AG20443 (cell line): Measurements from ENCODE around the gene DAPK1.
A peak's percentile ranks its signal among the peaks of the same experiment; 100 is the strongest.

Experiments
- DNase-seq: peaks from one replicate; pipeline ENCODE4 v3.0.0; 2012; ENCODE audit warnings: low spot score, mixed read lengths

DAPK1 gene

DNA sequence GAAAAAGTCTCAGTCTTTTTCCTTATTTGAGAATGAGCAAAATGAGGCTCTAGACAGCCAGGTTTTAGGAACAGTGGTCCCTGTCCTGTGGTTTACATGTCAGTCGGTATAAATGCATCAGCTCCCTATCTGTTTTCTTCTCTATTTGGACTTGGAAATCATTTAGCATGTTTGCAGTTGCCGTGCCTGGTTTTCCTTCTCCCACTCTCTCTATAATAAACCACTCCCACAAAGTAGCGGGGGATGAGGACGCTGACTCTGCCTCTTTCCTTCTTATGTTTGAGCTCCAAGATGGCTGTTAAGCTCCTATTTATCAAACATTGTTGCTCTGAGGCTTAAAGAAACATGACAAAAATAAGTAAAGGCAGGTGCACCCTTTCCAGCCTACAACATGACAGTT lies 171.1 kb downstream of the DAPK1 start:
- DNase-seq = no peak

GRCh38 chr9:87670572-87671264 lies 173.1 kb downstream of the DAPK1 start:
- DNase-seq = no peak

DNA sequence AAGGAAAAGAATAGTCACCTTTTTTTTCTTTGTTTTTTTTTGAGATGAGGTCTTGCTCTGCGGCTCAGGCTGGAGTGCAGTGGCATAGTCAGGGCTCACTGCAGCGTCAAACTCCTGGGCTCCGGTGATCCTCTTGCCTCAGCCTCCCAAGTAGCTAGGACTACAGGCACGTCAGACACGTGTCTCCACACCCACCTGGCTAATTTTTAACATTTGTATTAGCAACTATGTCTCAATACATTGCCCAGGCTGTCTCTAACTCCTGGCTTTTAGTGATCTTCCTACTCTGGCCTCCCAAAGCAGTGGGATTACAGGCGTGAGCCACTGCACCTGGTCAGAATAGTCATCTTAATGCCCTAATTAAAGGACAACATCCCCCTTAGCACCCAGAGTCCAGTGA lies 173.8 kb downstream of the DAPK1 start:
- DNase-seq = no peak

- DNase-seq = no peak
These were observed 174.3 kb downstream of the DAPK1 start for GRCh38 chr9:87671925-87672324.

GRCh38 chr9:87672586-87672985 lies 174.9 kb downstream of the DAPK1 start:
- no peak for DNase-seq

GRCh38 chr9:87673446-87674120 lies 175.9 kb downstream of the DAPK1 start:
- no peak for DNase-seq

- no peak for DNase-seq
These were observed 177.1 kb downstream of the DAPK1 start for GRCh38 chr9:87674565-87675299.

DNA sequence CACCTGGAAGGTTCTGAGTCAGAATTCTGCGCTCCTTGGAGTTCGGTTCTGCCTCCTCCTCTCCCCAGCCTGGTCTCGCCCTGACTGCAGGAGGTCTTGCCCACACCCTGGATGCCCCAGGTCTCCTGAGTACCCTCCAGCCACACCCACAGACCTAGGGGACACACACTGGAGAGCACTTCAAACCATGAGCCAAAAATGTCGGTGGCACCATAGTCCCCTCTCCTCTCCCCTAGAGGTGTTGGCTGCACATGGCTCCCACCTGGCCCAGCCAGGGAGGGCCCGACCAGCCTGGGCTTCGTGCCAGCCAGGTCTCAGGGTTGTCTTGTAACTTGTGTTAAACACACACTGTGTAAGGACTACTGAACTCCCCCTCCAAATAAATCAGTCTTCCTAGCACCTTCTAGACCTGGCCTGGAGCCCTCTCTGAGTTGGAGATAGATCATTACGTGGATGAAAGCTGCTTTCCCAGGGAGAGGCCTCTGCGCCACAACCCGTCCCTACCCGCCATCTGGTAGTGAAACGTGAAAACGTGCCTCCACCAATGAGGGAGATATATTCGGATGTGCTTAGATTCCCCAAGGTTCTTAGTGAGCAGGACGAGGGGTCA lies 178.3 kb downstream of the DAPK1 start:
- DNase-seq = no peak

DNA sequence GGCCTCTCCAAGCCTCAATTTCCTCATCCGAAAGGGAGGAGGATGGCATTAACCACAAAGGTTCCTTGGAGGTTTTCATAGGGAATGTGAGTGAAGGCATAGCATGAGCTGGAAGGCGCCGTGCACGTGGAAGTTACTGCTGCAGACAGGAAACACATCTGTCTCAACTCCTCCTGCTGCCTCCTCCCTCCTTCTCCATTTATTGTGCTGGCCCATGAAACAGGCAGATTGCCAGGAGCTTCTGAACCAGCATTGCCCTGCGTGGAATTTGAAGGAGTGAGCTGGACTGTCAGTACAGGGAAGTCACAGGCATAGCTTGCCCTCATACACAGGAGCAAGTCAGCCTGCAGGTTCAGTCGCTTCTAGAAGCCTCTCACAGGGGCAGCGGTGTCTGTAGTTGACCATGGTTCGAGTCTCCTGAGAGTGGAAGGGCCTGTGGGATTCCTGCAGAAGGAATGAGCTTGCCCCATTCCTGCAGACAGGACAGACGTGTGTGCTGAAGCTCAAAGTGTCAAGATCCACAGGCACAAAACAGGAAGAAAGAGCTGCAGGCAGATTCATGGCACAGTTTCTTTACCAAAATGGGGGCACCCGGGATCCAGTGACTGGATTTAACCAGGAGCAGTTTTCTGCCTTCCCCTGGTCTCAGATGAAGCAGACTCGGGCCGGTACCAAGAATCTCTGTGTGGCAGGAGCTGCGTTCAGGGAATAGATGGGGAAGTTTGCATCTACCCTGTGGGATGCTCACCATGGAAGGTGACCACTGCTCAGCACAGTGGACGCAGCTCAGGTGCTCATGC lies 179.5 kb downstream of the DAPK1 start:
- peak; percentile 33 for DNase-seq

- no peak for DNase-seq
These were observed 180.3 kb downstream of the DAPK1 start for GRCh38 chr9:87677776-87678587.

- peak; percentile 86 for DNase-seq
These were observed 181.1 kb downstream of the DAPK1 start for GRCh38 chr9:87678650-87679355.

GRCh38 chr9:87681271-87682061 lies 183.8 kb downstream of the DAPK1 start:
- DNase-seq = no peak

DNA sequence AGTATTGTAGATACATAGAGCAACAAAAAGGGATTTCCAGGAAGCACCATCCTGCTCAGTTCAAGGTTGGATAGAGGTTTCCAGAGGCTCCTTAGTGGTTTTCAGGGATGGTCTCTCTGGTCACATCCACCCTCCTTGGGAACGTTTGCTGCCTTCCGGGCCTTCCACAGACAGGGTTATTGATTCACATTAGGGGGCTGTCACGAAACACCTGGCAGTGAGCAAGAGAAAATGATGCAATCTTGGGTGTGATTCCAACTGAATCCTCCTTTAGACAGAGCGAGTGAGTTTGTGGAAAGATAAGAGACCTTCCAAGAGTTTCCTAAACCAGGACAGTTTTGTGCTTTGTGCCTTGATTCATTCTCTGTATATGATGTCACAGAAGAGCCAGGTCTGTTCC lies 184.4 kb downstream of the DAPK1 start:
- no peak for DNase-seq

- no peak for DNase-seq
These were observed 185.0 kb downstream of the DAPK1 start for GRCh38 chr9:87682618-87683017.

DNA sequence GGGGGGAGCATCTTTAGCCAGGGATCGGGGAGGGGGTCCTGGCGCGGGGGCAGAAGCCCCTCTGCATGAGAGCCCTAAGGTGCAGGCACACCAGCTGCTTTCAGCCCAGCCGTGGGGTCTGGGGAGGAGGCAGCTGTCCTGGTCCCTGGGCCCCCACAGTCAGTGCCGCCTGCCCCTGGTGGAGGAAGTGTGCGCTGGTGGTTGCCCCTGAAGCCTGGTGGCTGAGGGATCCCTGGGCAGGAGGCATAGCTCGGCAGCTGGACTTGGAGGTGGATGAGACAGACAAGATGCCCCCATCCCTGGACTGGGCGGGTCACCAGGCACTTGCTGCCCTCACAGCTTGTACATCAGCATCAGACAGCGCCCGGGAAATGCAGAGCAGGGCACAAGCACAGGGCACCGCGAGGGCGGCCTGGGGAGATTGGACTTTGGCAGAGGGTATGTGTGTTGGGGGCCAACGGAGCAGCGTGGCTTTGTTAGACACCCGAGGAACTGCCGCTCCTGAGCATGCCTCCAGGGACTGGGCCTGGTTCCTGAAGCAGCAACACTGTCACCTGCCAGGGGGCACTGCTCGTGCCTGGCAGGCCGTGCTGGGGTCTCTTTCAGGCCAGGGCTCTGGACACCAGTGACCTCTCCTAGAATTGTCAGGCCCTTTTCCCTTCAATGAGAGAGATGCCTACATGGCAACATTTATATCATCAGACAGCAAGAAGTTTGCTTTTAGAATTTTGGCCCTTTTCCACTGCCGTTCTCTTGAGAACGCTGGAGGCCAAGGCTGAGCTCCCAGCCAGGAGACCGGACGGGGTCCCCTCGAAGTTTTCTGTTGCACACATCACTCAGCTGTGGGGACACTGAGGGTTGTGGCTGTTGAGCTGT lies 186.3 kb downstream of the DAPK1 start:
- peak; percentile 10 for DNase-seq

- DNase-seq = peak; percentile 75
These were observed 187.1 kb downstream of the DAPK1 start for GRCh38 chr9:87684627-87685219.

- DNase-seq = peak; percentile 5
These were observed 187.8 kb downstream of the DAPK1 start for GRCh38 chr9:87685441-87685840.

- DNase-seq = peak; percentile 5
These were observed 188.3 kb downstream of the DAPK1 start for GRCh38 chr9:87685871-87686519.
